HG03469 (cell line): ENCODE results near the gene MRTFA.

Experiments used
- ATAC-seq: cut with Tn5 transposase; IDR thresholded peaks from one replicate; pipeline ENCODE4 v1.9.1; 2021; ENCODE audit warnings: mild to moderate bottlenecking, moderate library complexity, moderate number of reproducible peaks; ENCODE audit not compliant: unreplicated experiment

The MRTFA gene

DNA sequence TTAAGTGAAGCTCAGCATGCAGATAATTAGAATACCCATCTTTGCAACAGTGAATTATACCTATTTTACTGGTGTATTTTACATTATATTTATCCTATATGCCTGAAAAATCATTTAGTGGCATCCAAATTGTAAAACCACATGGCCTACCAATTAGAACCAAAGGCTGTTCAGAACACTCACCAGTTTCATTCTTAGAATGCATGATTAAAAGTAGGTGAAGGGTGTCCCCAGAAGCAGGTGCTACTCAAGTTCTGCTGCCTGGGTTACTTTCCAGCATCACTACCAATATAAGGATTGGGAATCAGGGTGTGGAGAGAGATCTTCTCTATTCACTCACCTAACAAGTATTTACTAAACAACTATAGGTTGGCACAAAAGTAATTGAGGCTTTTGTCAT lies 162.8 kb downstream of the MRTFA start:
- ATAC-seq, result no peak

DNA sequence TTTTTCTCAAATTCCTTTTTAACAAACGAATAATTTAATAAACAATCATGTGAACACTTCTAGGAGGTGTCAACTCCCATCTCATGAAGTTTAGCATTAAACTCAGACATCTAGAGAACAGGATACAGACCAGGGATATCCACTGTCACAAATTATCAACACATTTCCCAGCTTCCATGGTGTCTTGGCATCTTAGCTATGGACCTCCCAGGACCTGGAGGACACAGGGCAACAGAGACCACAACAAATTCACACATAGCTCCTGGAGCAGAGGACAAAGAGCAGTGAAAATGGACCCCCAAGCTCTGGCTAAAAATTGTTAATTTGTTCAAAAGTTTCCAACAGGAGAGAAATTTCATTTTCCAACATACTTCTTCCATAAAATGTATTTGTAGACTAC lies 163.9 kb downstream of the MRTFA start:
- ATAC-seq, result no peak

DNA sequence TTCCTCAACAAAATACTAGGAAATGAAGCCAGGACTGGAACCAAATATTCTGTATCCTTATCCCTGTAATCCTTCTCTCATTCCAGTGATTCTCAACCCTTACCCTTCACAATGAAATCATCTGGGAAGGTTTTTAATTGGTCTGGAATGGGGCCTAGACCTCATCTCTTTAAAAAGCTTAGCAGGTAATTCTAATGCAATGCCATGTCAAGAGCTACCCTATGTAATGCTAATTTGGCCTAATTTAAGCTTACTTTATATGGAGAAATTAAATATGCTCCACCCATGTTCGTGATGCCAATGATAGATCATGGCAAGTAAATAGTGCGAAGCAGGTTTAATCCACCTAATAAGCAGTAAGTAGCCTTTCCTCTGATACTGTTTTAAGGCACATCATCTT lies 164.5 kb downstream of the MRTFA start:
- ATAC-seq, result no peak

DNA sequence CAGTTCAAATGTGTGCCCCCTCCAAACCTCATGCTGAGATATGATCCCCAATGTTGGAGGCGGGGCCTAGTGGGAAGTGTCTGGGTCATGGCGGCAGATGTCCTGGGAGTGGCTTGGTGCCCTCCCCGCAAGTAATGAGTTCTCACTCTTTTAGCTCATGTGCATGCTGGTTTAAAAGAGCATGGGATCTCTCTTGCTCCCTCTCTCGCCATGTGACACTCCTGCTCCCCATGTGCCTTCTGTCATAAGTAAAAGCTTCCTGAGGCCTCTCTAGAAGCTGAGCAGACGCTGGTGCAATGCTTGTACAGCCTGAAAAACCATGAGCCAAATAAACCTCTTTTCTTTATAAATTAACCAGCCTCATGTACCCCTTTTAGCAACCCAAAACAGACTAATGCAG lies 167.3 kb downstream of the MRTFA start:
- no peak for ATAC-seq

DNA sequence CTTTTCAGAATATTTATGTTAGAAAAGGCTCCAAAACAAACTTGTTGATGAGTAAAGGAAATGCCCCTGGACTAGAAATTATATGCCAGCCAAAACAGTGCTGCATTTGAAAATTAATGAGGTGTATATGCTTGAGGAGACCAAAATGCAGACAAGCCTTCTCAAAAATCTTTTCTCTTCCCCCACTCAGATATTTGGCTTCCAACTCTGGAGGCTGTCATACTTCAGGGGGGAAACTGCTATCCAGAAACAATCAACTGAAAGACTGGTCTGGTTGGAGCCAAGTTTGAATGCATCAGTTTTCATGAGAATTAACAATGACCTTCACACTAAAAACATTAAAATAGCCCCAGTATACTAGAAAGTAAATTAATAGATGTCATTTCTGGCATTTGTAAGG lies 167.9 kb downstream of the MRTFA start:
- no peak for ATAC-seq

DNA sequence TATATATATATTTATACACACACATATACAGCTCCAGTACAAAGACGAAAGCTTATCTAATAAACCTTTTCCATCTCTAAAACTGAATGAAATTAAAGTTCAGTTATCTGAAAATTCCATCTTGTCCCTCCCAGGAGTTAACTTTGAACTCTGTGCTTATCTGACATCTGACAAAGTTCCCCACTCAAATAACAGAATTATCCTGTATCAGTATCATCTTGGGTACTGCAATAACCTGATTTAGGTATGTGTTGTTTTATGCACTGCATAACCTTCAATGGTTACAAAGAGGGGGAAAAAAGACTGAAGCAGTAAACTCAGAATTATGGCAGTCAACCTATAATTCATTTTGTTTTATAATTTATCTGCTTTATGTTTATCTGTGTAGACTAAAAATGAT lies 169.5 kb downstream of the MRTFA start:
- ATAC-seq, result no peak

DNA sequence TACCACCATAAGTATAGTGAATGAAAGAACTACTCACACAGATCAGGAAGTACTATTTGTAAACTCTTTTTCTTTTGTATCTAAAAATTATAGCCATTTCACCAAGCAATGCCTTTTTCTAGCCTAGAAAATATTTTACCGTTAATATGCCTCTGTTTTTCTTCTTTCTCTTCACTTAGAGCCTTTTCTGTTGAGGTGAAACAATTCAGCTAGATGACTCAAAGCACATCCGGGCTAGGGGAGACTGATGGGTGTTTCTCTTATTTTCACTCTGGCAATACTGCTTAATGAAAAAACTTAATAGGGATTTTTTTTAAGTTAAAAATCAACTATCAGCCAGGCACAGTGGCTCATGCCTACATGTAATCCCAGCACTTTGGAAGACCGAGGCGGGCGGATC lies 172.8 kb downstream of the MRTFA start:
- no peak for ATAC-seq

DNA sequence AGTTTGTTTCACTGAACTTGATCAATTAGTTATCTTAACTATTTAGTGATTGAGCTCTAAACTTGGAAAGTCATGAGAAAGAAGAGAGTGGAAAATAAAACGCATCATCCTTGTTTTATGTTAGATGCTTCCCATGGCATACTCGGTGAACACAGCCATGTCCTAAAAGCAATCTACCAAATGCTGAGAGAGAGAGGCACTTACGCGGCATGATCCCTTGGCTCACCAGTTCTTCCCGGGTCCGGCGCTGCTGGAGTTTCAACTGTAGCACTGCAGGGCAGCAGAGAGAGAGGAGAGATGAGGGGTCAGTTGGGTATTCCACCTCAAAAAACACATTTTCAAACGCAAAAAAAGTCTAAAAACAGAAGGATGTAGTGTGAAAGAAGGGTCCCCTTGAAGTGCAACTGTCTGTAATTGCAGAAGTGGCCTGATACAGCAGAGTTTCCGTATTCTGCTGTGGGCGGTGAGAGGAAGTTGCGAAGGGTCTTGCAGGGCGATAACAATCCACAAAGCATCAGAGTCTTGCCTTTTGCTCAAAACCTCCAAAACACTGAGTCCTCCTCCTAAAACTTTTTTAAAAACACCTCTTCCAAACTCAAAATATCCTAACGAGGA lies 173.4 kb downstream of the MRTFA start:
- no peak for ATAC-seq

DNA sequence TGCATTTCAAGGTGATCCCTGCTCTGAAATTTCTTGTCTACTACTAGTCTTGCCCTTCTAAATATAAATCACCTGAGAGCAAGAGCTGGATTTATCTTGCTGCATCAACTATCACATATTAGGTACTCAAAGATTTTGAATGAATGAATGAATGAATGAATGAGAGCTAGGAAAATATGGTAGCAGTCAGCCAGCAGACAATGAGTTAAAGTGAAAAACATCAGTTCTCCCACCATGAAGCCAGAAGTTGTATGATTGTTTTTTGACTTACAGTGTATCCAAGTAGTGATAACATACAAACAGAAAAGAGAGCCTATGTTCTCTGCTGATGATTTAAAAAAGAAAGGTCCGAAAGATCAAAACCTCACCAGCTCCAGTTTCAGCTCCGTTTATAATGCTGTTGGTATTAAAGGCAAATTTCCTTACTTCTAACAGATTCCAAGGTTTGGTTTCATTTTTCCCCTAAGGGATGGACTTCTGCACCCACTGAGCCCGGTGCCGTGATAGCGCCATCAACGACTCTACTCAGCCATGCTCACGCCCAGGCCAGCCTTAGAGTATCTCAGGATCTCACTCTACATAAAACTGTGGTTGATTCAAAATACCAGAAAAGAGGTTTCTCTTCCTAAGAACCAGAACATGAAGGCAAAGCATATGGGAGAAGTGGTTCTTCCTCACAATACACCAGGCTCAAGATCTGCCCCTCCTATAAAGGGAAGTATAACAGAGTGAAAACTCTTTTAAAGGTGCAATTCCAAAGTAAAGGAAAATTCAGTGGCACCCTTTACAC lies 174.1 kb downstream of the MRTFA start:
- ATAC-seq, result no peak

DNA sequence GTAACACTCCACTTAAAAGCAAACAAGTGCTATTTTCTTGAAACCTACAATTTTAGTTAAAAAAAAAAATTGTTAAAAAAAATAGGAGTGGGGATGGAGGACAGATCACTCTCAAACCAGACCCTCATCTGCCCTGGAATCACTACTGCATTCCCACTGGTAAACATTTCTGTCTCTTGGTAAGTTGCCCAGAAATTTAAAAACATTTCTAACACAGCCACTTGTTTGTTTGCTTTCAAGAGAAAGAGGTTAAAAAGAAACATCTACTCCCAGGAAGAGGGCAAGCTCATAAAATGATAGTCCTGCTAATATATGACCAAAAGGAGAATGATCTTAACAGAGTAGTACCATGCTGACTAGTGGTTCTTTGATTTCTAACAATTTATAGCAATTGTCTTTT lies 182.8 kb downstream of the MRTFA start:
- no peak for ATAC-seq

DNA sequence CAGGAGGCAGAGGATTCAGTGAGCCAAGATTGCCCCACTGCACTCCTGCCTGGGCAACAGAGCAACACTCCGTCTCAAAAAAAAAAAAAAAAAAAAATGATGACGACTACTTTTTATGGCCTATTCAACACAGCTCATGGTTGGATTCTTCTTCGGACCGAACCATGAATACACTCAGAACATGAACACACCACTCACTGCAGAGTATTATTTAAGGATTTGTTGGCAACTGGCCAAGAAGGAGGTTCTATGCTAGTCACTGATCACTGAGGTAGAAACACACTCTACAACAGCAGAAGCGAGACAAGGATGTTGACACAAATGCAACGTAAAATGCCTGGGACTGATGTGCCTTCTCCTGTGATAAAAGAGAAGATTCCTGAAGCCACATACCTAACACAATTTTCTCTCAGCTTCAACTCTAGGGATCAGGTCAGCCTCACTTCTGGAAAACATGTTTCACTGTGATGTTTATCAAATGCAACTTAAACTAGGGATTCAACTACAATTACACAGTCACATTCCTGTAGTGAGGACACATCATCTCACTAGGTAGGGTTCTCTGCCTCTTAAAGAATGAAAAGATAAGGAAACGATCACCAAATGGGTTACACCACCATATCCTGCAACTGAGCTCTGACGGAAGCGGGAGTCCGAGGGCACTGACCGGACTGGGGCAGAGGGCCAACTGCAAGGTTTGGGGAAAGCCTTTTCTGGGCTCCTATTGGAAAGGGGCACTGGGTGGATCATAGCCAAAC lies 183.6 kb downstream of the MRTFA start:
- no peak for ATAC-seq

DNA sequence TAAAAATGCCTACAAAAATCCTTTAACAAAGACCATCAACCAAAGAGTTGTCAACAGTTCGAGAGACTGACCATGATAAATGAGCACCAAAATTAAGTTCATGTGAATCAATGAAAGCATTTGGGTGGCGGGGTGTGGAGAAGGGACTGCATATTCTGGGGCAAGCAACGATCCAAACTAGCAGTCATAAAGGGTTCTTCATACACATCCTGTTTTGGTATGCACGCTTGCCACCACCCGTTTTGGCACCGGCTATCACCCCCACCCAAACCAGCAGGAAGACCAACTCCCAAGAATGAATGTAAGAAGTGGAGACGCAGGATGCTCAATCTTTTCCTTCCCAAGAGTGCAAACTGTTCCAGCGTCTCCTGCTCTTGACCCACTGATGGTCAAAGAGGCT lies 185.3 kb downstream of the MRTFA start:
- ATAC-seq, result no peak

DNA sequence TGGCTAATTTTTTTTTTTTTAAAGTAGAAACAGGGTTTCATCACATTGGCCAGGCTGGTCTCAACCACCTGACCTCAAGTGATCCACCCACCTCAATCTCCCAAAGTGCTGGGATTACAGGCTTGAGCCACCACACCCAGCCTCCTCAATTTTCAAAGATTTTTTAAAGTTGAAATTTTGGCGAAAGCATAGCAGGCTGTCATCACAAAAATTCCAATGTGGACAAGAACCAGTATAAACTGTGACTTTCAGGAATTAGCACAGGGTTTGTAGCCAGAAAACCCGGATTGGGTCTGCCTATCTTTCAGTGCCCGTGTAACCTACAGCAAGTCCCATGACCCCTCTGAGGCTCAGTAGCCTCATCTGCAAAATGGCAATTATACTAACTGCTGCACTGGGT lies 185.9 kb downstream of the MRTFA start:
- ATAC-seq, result no peak

DNA sequence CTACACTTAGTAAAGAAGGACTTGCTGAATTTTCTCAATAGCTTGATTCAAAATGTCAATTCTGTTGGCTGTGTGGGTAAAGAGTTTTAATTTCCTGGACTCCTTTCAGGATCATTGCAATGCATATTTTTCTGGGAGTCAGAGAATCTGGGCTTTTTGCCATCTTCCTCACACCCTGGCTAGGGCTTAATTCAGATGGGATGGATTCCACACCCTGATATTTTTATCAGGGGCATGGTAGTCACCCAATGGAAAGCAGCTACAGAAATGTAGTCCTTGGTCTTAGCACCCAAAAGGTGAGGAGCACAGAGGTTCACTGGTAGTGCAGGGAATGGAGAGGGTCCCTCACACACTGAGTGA lies 186.9 kb downstream of the MRTFA start:
- no peak for ATAC-seq

DNA sequence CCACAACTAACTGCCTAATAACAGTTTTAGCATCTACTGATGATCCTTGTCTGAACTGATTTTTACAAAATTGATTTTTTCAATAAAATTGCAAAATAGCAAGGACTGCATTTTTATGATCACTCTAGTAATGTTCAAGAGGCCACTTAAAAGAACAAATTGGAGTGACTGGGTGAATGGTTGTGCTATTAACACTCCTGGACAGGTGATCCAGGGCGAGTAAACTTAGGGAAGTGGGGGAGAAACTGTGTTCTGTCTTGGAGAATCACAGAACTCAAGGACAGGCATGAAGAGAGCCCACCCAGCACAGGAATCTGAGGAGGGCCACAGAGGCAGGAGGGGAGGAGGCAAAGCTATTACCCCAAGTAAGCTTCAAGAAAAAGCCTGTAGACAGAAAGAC lies 190.3 kb downstream of the MRTFA start:
- ATAC-seq, result no peak

DNA sequence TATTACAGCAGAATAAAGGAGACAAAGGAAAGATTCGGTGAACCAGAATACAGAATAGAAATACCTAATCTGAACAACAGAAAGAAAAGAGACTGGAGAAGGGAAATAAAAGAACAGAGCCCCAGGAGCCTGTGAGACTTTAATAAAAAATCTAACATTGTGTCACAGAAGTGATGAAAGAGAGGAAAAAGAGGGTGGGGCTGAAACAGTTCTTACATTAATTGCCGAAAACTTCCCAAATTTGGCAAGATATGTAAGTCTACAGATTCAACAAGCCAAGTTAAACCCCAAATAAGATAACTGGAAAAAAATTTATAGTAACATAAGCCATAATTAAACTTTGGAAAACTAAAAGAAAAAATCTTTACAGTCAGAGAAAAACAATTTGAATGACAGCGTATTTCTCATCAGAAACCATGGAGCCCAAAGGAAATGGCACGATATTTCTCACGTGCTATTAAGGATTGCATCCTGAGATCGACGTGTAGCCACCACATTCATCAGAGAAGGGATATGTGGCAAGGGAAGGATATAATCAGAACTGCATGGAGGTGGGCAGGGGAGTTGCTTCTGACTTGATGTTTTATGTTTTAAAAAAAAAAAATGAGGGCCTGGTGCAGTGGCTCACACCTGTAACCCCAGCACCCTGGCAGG lies 192.2 kb downstream of the MRTFA start:
- ATAC-seq, result no peak

DNA sequence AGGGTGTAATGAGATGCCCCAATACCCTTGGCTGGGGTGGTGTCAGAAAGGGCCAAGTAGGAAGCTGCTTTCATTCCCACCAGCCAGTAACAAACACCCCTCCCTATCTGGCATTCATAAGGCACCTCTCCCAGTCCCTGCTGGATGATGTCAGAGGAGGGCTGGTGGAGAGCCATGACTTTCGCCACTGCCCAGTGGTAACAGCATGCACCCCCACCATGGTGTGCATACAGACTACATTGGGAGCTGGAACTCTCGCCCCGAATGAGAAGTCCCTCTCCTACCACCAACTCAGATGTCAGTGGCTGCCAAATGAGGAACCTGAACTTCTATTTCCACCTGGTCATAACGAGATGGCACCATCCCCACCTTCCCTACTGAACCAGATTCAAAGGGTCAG lies 192.8 kb downstream of the MRTFA start:
- no peak for ATAC-seq

DNA sequence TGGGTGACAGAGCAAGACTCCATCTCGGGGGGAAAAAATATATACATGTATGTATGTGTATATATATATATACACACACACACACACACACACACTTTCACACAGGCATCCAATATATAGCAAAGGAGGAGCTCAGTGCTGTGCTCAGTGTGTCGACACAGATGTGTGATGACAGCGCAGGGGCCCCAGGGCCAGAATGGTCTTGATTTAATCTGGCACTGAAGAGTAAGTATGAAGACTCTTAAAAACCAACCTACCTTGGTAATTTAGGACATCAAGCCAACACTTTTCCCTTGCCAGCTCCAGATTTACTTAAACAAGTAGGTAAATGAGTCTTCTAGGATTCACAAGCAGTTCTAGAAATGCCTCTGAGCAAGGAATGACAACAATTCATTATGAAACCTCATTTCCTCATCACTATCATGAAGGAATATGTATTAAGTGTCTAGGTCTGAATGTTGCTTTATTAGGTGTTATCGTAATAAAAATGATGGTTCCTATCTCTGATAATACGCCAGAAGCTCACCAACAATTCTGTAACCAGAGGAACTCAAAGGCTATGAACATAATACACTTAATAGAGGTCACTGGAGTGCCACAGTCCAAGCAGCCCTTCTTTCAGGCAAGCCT lies 194.6 kb downstream of the MRTFA start:
- ATAC-seq, result no peak

DNA sequence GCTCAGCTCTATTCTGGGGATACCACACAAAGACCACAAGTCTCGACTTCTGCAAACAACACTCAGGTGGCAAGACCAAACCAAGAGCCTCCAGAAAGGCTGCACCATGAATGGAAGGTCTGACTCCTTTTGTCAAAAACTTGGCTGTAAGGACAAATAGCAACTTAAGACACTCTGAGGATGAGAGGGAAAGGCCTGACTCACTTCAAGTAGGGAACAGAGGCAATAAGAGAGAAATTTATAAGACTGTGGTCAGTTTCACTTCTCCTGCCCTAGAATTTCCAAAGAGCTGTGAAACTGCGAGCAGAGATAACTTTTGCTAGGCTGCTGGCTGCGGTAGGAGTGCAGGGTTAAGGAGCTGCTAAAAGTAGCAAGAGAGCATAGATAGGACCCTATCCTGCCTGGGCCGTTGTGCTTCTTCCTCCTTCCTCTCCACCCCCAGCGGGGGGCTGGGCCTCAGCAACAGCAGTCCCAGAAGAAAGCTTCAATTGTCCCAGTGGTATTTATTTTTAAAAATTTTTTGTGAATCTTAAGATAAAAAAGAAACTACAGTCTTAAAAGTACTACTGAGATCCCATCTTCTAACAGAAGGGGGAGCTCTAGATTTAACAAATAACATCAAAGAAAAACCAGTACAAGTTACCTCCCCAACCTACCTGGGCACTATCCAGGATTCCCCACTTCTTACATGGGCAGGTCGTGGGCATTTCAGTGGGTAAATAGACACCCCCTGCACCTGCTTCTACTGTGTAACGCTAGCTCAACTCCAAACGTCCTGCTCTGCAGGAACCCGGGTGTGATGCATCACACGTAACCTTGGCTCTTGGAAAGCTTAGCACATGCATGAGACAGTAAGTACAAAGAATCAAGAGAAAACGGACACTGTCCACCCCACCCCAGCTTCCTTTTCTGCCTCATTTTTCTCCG lies 199.8 kb downstream of the MRTFA start:
- ATAC-seq, result no peak

DNA sequence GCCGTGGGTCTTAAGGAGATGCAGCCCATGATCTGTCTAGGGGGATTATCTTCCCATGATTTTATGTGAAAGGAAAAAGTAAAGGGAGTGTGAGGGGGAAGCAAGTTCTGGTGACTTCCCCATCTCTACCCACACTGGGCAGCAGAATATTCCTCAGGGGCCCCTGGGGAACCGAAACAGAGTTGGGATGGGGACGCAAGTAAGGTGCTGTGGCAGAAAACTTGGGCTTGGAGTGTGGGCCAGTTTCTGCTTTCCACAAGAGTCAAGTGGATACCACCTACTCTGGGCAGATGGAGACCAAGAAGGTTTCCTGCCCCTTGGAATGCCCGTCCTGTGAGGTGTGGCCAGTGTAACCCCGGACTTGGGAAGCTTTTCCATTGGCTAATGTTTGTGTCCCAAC lies 201.8 kb downstream of the MRTFA start:
- ATAC-seq, result no peak
